ENCODE data around the gene DIS3L2.

GRCh38 chr2:231927566-231927890, 34.0 kb upstream of the DIS3L2 start:
- no peak for TF ChIP-seq CTCF (IDR thresholded peaks at IDR 0.05)
- TF ChIP-seq POLR2A (IDR thresholded peaks at IDR 0.05): no peak
- no peak for TF ChIP-seq POLR2AphosphoS5 (IDR thresholded peaks at IDR 0.05; ENCODE audit: insufficient read depth in 1 of 2, low read depth in 1 of 2)
